HEK293 (cell line): ENCODE results near the gene CALCOCO1.

Experiments used
- CTCF ChIA-PET: fragments of 350-600 bp; formaldehyde crosslinking; extraction: SDS; loops from one replicate; lab custom pipeline; 2021; ENCODE audit warnings: antibody characterized with exemption; lab: Yijun Ruan, JAX
- POLR2A ChIA-PET: fragments of 300-600 bp; formaldehyde crosslinking; extraction: SDS; loops from one replicate; lab custom pipeline; 2020; ENCODE audit warnings: antibody characterized with exemption, inconsistent platforms; lab: Yijun Ruan, JAX
- H3K27ac ChIP-seq: fragments of 200-500 bp; sonication (Bioruptor generic); 2 replicates; pipeline ENCODE4 v1.5.1; 2014; ENCODE audit warnings: low read depth, low read length, control low read depth, inconsistent platforms; ENCODE audit errors: extremely low read depth
- H3K36me3 ChIP-seq, 2 experiments: fragments of 200-500 bp in 1 of 2; sonication (Bioruptor generic) in 1 of 2; 1 replicate in 1 of 2; 2 replicates in 1 of 2; pipeline ENCODE4 v1.5.1; 2014 to 2017; ENCODE audit warnings: inconsistent platforms in 2 of 2, low read length in 2 of 2; ENCODE audit not compliant: control insufficient read depth in 2 of 2, insufficient read depth in 1 of 2
- H3K4me1 ChIP-seq: fragments of 200-500 bp; sonication (Bioruptor generic); 2 replicates; pipeline ENCODE4 v1.5.1; 2014; ENCODE audit warnings: mild to moderate bottlenecking, low read length, inconsistent platforms; ENCODE audit not compliant: control insufficient read depth, insufficient read depth
- H3K4me3 ChIP-seq: 2 replicates; pipeline ENCODE4 v1.5.1; 2011; ENCODE audit warnings: low read depth, mild to moderate bottlenecking, control low read depth, low read length, moderate library complexity
- H3K9me3 ChIP-seq: fragments of 200-500 bp; sonication (Bioruptor generic); 2 replicates; pipeline ENCODE4 v1.5.1; 2014; ENCODE audit warnings: low read depth, low read length, inconsistent platforms; ENCODE audit not compliant: control insufficient read depth, insufficient read depth
- FEZF1 ChIP-seq: fragments of 450-650 bp; formaldehyde crosslinking; IDR thresholded peaks from 2 replicates; pipeline ENCODE4 v1.5.1; 2016; ENCODE audit warnings: missing biosample characterization, missing genetic modification characterization
- GLI2 ChIP-seq: fragments of 450-650 bp; formaldehyde crosslinking; IDR thresholded peaks from 2 replicates; pipeline ENCODE4; 2017; ENCODE audit warnings: missing biosample characterization, missing genetic modification characterization, low read depth, borderline replicate concordance
- KLF10 ChIP-seq: fragments of 450-650 bp; IDR thresholded peaks from 2 replicates; pipeline ENCODE4 v1.5.1; 2018; ENCODE audit warnings: missing biosample characterization, mild to moderate bottlenecking, missing genetic modification characterization
- OVOL3 ChIP-seq: fragments of 450-650 bp; formaldehyde crosslinking; IDR thresholded peaks from 2 replicates; pipeline ENCODE4 v1.5.1; 2016; ENCODE audit warnings: missing biosample characterization, missing genetic modification characterization
- RBAK ChIP-seq: fragments of 450-650 bp; formaldehyde crosslinking; IDR thresholded peaks from 2 replicates; pipeline ENCODE4 v1.5.1; 2016; ENCODE audit warnings: missing biosample characterization, missing genetic modification characterization
- ZEB2 ChIP-seq: fragments of 450-650 bp; formaldehyde crosslinking; IDR thresholded peaks from 2 replicates; pipeline ENCODE4 v1.5.1; 2016; ENCODE audit warnings: missing biosample characterization, missing genetic modification characterization
- ZNF10 ChIP-seq: fragments of 450-650 bp; formaldehyde crosslinking; IDR thresholded peaks from 2 replicates; pipeline ENCODE4 v1.5.1; 2017; ENCODE audit warnings: missing biosample characterization, missing genetic modification characterization
- ZNF302 ChIP-seq: fragments of 450-650 bp; formaldehyde crosslinking; IDR thresholded peaks from 2 replicates; pipeline ENCODE4 v1.5.1; 2016; ENCODE audit warnings: missing biosample characterization, missing genetic modification characterization, low read depth
- ZNF341 ChIP-seq: fragments of 450-650 bp; formaldehyde crosslinking; IDR thresholded peaks from 2 replicates; pipeline ENCODE4; 2016; ENCODE audit warnings: low read depth, missing biosample characterization, missing genetic modification characterization
- ZNF37A ChIP-seq: fragments of 450-650 bp; IDR thresholded peaks from 2 replicates; pipeline ENCODE4 v1.5.1; 2018; ENCODE audit warnings: missing biosample characterization, missing genetic modification characterization
- ZNF514 ChIP-seq: fragments of 450-650 bp; formaldehyde crosslinking; IDR thresholded peaks from 2 replicates; pipeline ENCODE4 v1.5.1; 2016; ENCODE audit warnings: missing biosample characterization, missing genetic modification characterization
- ZNF561 ChIP-seq: fragments of 450-650 bp; IDR thresholded peaks from 2 replicates; pipeline ENCODE4 v1.5.1; 2018; ENCODE audit warnings: missing biosample characterization, missing genetic modification characterization, borderline replicate concordance
- ZNF629 ChIP-seq: fragments of 450-650 bp; formaldehyde crosslinking; IDR thresholded peaks from 2 replicates; pipeline ENCODE4 v1.5.1; 2017; ENCODE audit warnings: missing biosample characterization, missing genetic modification characterization
- ZNF843 ChIP-seq: fragments of 450-650 bp; formaldehyde crosslinking; IDR thresholded peaks from 2 replicates; pipeline ENCODE4 v1.5.1; 2016; ENCODE audit warnings: missing biosample characterization, missing genetic modification characterization
- ZSCAN23 ChIP-seq: fragments of 450-650 bp; formaldehyde crosslinking; IDR thresholded peaks from 2 replicates; pipeline ENCODE4 v1.5.1; 2016; ENCODE audit warnings: missing biosample characterization, missing genetic modification characterization
- TF ChIP-seq, protein P1 (sequence below): fragments of 450-650 bp; formaldehyde crosslinking; IDR thresholded peaks from 2 replicates; pipeline ENCODE4 v1.5.1; 2016; ENCODE audit warnings: missing biosample characterization, missing genetic modification characterization, borderline replicate concordance
- TF ChIP-seq, protein P2 (sequence below): IDR thresholded peaks from 2 replicates; pipeline ENCODE4 v1.6.1; 2011; ENCODE audit warnings: mild to moderate bottlenecking, low read depth, low read length, borderline replicate concordance
- TF ChIP-seq, protein P3 (sequence below): fragments of 450-650 bp; formaldehyde crosslinking; IDR thresholded peaks from 2 replicates; pipeline ENCODE4 v1.5.1; 2016; ENCODE audit warnings: missing biosample characterization, missing genetic modification characterization
- TF ChIP-seq, protein P4 (sequence below): fragments of 450-650 bp; formaldehyde crosslinking; IDR thresholded peaks from 2 replicates; pipeline ENCODE4 v1.5.1; 2017; ENCODE audit warnings: missing biosample characterization, missing genetic modification characterization
- TF ChIP-seq, protein P5 (sequence below): fragments of 450-650 bp; formaldehyde crosslinking; IDR thresholded peaks from 2 replicates; pipeline ENCODE4 v1.5.1; 2017; ENCODE audit warnings: missing biosample characterization, missing genetic modification characterization
- TF ChIP-seq, protein P6 (sequence below): fragments of 450-650 bp; formaldehyde crosslinking; IDR thresholded peaks from 2 replicates; pipeline ENCODE4 v1.5.1; 2016; ENCODE audit warnings: missing biosample characterization, missing genetic modification characterization

The CALCOCO1 gene

DNA sequence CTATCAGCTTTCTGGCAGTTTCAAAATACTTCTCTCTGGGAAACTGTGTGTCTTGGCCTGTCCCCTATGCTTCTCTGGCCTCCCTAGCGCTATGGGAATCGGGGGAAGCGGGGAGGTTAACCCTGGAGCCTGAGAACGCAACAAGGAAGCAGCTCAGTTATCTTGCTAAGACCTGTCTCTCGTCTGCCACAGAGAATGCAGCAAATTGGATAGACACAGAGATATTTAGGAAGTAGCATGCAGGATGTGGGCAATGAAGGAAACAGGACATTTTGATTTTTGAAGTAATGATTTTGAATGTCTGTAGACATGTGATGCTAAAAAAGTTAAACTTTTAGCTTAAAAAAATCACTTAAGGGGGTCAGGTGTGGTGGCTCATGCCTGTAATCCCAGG lies 6.6 kb upstream of the CALCOCO1 start (continued):
- TF ChIP-seq, protein P1, sequence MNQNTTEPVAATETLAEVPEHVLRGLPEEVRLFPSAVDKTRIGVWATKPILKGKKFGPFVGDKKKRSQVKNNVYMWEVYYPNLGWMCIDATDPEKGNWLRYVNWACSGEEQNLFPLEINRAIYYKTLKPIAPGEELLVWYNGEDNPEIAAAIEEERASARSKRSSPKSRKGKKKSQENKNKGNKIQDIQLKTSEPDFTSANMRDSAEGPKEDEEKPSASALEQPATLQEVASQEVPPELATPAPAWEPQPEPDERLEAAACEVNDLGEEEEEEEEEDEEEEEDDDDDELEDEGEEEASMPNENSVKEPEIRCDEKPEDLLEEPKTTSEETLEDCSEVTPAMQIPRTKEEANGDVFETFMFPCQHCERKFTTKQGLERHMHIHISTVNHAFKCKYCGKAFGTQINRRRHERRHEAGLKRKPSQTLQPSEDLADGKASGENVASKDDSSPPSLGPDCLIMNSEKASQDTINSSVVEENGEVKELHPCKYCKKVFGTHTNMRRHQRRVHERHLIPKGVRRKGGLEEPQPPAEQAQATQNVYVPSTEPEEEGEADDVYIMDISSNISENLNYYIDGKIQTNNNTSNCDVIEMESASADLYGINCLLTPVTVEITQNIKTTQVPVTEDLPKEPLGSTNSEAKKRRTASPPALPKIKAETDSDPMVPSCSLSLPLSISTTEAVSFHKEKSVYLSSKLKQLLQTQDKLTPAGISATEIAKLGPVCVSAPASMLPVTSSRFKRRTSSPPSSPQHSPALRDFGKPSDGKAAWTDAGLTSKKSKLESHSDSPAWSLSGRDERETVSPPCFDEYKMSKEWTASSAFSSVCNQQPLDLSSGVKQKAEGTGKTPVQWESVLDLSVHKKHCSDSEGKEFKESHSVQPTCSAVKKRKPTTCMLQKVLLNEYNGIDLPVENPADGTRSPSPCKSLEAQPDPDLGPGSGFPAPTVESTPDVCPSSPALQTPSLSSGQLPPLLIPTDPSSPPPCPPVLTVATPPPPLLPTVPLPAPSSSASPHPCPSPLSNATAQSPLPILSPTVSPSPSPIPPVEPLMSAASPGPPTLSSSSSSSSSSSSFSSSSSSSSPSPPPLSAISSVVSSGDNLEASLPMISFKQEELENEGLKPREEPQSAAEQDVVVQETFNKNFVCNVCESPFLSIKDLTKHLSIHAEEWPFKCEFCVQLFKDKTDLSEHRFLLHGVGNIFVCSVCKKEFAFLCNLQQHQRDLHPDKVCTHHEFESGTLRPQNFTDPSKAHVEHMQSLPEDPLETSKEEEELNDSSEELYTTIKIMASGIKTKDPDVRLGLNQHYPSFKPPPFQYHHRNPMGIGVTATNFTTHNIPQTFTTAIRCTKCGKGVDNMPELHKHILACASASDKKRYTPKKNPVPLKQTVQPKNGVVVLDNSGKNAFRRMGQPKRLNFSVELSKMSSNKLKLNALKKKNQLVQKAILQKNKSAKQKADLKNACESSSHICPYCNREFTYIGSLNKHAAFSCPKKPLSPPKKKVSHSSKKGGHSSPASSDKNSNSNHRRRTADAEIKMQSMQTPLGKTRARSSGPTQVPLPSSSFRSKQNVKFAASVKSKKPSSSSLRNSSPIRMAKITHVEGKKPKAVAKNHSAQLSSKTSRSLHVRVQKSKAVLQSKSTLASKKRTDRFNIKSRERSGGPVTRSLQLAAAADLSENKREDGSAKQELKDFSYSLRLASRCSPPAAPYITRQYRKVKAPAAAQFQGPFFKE (tag by site-specific recombination): no peak
- TF ChIP-seq ZNF341 (tag by site-specific recombination): no peak
- TF ChIP-seq OVOL3: no peak
- TF ChIP-seq, protein P2, sequence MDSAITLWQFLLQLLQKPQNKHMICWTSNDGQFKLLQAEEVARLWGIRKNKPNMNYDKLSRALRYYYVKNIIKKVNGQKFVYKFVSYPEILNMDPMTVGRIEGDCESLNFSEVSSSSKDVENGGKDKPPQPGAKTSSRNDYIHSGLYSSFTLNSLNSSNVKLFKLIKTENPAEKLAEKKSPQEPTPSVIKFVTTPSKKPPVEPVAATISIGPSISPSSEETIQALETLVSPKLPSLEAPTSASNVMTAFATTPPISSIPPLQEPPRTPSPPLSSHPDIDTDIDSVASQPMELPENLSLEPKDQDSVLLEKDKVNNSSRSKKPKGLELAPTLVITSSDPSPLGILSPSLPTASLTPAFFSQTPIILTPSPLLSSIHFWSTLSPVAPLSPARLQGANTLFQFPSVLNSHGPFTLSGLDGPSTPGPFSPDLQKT: no peak
- no peak for TF ChIP-seq ZSCAN23 (tag by site-specific recombination)
- TF ChIP-seq, protein P3, sequence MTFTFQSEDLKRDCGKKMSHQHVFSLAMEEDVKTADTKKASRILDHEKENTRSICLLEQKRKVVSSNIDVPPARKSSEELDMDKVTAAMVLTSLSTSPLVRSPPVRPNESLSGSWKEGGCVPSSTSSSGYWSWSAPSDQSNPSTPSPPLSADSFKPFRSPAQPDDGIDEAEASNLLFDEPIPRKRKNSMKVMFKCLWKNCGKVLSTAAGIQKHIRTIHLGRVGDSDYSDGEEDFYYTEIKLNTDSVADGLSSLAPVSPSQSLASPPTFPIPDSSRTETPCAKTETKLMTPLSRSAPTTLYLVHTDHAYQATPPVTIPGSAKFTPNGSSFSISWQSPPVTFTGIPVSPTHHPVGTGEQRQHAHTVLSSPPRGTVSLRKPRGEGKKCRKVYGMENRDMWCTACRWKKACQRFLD: no peak
- TF ChIP-seq, protein P4, sequence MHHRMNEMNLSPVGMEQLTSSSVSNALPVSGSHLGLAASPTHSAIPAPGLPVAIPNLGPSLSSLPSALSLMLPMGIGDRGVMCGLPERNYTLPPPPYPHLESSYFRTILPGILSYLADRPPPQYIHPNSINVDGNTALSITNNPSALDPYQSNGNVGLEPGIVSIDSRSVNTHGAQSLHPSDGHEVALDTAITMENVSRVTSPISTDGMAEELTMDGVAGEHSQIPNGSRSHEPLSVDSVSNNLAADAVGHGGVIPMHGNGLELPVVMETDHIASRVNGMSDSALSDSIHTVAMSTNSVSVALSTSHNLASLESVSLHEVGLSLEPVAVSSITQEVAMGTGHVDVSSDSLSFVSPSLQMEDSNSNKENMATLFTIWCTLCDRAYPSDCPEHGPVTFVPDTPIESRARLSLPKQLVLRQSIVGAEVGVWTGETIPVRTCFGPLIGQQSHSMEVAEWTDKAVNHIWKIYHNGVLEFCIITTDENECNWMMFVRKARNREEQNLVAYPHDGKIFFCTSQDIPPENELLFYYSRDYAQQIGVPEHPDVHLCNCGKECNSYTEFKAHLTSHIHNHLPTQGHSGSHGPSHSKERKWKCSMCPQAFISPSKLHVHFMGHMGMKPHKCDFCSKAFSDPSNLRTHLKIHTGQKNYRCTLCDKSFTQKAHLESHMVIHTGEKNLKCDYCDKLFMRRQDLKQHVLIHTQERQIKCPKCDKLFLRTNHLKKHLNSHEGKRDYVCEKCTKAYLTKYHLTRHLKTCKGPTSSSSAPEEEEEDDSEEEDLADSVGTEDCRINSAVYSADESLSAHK (tag by site-specific recombination): peak; percentile 63; the same call in 1 of the 2 replicates
- no peak for TF ChIP-seq ZNF37A (tag by site-specific recombination)

DNA sequence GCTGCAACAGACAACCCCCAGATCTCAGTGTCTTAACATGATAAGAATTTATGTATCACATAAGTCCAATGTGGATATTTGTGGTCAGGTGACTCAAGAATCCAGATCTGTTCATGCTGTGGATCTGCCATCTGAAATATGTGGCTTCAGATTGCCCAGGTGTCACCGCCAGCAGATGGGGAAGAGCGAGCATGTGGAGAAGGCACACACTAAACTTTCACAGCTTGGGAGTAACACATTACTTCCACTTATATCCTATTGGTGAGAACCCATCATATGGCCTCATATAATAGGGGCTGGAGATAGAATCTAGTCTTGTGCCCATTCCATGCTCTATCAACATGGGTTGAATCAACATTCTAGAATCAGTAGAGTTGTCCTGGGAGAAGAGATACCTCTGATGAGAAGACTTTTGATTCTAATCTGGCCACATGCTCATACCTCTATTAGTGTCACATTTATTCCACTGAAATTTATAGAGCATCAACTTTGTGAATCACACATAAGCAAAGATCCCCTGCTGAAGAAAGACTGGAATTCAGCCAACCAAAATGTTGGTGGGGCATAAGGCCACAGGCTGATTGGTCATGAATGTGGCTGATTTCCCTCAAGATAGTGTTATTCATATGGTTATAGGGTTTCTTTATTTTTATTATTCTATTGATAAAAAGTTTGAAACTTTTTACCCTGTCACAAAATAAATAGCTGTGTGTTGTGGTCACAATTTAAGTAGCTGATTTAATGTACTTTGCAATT lies 6.0 kb upstream of the CALCOCO1 start:
- Histone ChIP-seq H3K27ac (peak overlapping the region; percentile 65), H3K4me3 (no peak overlapping the region), H3K9me3 (no peaks in the 10 kb centered on the region), H3K4me1 (peaks cover 5% of the 10 kb centered on the region; the same call in 1 of the 2 replicates), H3K36me3 (no peaks in the 10 kb centered on the region)
- ChIA-PET POLR2A (interaction anchor here (0.8 to 1.1 kb wide), 2 partner anchors 25 to 34 kb away, joined by 3 read pairs; no protein-coding TSS in a partner anchor), CTCF (interaction anchor here (0.9 to 18.2 kb wide), 7 partner anchors 11 to 519 kb away, joined by 3 to 327 read pairs (median 5); no protein-coding TSS in a partner anchor)
- TF ChIP-seq ZNF561 (no peak), ZSCAN23 (tag by site-specific recombination) (no peak), FEZF1 (peak; percentile 54; the same call in 1 of the 2 replicates), ZNF10 (tag by site-specific recombination) (0 out of 2 replicates have a peak, but pooled peaks have one; percentile 35), ZEB2 (tag by site-specific recombination) (peak; percentile 70), ZNF514 (tag by site-specific recombination) (no peak), ZNF629 (0 out of 2 replicates have a peak, but pooled peaks have one; percentile 14), ZNF843 (peak; percentile 46; the same call in 1 of the 2 replicates), GLI2 (0 out of 2 replicates have a peak, but pooled peaks have one; percentile 40), RBAK (tag by site-specific recombination) (no peak), KLF10 (tag by site-specific recombination) (peak; percentile 31; the same call in 1 of the 2 replicates), ZNF302 (tag by site-specific recombination) (no peak)
- TF ChIP-seq, protein P5, sequence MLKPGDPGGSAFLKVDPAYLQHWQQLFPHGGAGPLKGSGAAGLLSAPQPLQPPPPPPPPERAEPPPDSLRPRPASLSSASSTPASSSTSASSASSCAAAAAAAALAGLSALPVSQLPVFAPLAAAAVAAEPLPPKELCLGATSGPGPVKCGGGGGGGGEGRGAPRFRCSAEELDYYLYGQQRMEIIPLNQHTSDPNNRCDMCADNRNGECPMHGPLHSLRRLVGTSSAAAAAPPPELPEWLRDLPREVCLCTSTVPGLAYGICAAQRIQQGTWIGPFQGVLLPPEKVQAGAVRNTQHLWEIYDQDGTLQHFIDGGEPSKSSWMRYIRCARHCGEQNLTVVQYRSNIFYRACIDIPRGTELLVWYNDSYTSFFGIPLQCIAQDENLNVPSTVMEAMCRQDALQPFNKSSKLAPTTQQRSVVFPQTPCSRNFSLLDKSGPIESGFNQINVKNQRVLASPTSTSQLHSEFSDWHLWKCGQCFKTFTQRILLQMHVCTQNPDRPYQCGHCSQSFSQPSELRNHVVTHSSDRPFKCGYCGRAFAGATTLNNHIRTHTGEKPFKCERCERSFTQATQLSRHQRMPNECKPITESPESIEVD: peak; percentile 68
- TF ChIP-seq, protein P6, sequence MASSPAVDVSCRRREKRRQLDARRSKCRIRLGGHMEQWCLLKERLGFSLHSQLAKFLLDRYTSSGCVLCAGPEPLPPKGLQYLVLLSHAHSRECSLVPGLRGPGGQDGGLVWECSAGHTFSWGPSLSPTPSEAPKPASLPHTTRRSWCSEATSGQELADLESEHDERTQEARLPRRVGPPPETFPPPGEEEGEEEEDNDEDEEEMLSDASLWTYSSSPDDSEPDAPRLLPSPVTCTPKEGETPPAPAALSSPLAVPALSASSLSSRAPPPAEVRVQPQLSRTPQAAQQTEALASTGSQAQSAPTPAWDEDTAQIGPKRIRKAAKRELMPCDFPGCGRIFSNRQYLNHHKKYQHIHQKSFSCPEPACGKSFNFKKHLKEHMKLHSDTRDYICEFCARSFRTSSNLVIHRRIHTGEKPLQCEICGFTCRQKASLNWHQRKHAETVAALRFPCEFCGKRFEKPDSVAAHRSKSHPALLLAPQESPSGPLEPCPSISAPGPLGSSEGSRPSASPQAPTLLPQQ (tag by site-specific recombination): peak; percentile 42; the same call in 1 of the 2 replicates
